CD4-positive, alpha-beta T cell treated with Interleukin-1 beta for 1 hour (primary cell): ENCODE data around the gene GAGE10.
"Not testable (repeated sequence)": the region's sequence is repeated elsewhere in the genome, so short reads cannot be mapped to it uniquely, and the experiment has no call there.

Experiments used
- DNase-seq, 2 donors: peaks; one replicate each; pipeline ENCODE4 v3.0.0-alpha.2; 2020 to 2022

Gene GAGE10

GRCh38 chrX:49276671-49277534, 26.5 kb upstream of the GAGE10 start:
- no peak for DNase-seq

DNA sequence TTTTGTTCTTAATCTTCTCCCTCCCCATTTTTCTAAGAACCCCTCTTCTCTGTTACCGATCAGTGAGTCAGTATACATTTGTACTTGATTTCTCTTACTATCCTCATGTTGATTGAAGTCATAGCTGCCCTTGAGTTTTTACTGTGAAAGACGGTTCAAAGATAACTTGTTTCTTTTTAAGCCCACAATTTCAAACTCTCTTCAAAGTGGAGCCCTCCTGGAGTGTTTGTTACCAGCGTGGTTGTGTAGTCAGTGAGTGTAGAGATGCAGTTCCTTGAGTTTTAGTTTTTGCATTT, 26.0 kb upstream of the GAGE10 start:
- DNase-seq = no peak

DNA sequence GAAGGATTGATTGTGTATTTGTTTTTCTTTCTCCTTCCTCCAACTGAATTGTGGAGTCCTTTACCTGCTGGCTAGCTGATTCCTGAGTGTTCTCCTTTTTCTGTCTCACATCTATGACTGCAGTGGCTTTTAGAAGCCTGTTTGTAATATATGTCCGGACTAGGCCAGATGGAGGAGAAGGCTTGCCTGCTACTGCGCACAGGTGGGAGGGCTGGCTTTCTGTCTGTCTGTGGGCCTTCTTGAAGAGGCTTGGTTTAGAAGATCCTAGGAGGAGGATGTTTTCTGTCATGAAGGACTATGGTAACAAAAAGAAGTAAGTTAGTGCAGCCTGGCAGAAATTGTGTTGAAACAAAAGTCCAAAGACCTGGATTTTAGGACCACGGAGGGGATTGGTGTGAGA, 25.4 kb upstream of the GAGE10 start:
- DNase-seq = no peak

DNA sequence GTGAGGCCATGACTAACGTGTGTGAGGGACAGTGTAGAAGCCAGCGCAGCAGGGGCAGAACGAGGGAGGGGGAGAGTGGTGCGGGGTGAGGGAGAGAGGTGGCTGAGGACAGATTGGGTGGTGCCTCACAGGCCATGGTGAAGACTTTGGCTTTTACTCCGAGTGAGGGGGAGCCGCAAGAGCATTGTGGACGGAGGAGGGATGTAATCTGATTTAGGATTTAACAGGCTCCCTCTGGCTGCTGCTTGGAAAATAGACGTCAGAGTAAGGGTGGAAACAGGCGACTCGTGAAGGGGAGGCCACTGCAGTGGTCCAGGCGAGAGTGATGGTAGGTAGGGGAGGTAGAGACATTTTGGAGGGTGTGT, 20.8 kb upstream of the GAGE10 start:
- DNase-seq = no peak

DNA sequence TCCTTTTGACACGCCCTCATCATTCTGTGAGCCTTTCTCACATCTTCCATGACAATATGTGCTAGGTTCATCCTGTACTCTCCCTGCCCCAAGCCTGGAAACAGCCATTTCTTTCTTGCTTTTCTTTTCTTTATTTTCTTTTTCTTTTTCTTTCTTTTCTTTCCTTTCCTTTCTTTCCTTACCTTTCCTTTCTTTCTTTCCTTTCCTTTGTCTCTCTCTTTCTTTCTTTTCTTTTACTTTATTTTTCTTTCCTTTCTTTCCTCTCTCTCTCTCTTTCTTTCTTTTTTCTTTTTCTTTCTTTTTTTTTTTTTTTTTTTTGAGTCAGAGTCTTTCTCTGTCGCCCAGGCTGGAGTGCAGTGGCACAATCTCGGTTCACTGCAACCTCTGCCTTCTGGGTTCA, 19.2 kb upstream of the GAGE10 start:
- DNase-seq = no peak

DNA sequence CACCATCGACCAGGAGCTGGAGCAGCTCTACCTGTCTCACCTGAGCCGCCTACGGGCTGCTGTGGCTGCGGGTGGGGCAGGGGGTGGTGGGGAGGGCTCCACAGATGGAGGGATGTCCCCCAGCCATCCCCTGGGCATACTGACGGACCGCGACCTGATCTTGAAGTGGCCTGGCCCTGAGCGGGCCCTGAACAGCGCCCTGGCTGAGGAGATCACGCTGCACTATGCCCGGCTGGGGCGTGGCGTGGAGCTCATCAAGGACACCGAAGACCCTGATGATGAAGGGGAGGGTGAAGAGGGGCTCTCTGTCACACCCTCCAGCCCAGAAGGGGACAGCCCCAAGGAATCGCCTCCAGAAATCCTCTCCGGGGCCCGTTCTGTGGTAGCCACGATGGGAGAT, 17.3 kb upstream of the GAGE10 start:
- DNase-seq = no peak

GRCh38 chrX:49286581-49286980, 16.9 kb upstream of the GAGE10 start:
- no peak for DNase-seq

GRCh38 chrX:49287665-49288064, 15.8 kb upstream of the GAGE10 start:
- no peak for DNase-seq

DNA sequence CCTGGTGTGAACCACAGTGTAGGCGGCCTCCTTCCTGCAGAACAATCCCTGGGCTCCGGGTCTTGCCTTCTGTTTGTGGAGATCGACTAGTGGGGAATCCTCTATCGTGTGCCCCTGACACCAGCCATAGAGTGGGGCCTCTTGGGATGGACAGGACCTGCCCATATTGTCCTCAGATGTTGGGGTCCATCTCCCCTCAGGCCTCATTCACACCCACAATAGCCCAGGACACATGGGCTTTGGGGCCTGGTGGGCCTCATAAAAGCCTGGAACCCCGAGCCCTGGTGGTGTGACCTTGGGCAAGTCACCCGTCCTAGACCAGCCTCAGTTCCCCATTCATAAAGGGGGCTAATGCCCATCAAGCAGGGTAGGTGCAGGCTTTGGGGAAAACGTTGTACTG, 13.2 kb upstream of the GAGE10 start:
- DNase-seq = no peak

DNA sequence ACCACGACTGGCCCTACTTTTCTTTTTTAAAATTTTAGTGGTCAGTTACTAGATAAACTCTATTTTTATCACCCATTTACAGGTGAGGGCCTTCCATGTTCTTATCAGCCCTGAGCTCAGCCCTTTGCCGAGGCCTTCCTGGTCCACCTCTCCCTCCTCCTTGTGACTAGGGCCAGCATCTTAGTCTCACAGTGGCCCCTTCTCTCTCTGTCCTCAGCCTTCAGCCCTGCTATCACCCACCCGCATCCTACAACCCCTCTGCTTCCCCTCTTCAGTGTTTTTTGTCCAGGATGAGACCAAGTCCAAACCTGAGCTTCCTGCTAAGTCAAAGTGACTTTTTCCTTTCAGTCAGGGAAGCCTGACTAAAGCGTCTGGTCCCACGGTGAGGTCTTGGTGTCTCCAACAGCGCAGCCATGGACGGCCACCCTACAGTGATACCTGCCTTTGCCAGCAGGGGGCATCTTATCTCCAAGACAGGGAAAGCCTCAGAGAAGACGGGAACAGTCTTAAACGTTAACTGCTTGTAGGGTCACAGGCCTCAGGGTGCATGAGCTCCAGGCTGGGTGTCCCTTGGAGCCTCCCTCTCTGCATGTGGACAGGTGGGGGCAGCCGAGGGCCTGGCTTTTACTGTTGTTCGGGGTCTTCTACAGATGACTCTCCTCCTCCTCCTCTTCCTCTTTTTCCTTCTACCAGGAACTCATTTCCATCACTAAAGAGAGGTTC, 11.7 kb upstream of the GAGE10 start:
- DNase-seq = peak; percentile 63 to 69

- no peak for DNase-seq
Observed at GRCh38 chrX:49292400-49293362, 10.8 kb upstream of the GAGE10 start.

GRCh38 chrX:49299293-49299692, 4.2 kb upstream of the GAGE10 start:
- not testable (repeated sequence) for DNase-seq

DNA sequence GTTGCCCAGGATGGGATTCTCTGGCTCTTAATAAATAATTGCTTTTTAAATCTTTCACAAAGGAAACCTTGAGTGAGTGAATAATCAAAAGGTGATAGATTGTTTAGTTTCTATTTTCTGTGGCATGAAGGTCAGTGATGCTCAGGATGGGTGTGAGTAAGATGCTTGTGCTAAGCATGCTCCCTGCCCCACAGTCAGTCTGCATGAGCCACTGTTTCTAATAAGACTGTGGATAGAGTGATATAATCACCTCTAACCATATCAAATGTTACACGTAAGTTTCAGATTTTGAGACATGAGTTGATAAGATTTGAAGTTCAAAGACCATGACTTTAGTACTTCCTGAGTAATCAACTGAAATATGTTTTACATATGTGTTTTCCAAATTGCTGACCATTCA, 2.7 kb upstream of the GAGE10 start:
- DNase-seq = no peak

- DNase-seq = not testable (repeated sequence)
Observed at GRCh38 chrX:49307775-49308174, 4.3 kb downstream of the GAGE10 start.

DNA sequence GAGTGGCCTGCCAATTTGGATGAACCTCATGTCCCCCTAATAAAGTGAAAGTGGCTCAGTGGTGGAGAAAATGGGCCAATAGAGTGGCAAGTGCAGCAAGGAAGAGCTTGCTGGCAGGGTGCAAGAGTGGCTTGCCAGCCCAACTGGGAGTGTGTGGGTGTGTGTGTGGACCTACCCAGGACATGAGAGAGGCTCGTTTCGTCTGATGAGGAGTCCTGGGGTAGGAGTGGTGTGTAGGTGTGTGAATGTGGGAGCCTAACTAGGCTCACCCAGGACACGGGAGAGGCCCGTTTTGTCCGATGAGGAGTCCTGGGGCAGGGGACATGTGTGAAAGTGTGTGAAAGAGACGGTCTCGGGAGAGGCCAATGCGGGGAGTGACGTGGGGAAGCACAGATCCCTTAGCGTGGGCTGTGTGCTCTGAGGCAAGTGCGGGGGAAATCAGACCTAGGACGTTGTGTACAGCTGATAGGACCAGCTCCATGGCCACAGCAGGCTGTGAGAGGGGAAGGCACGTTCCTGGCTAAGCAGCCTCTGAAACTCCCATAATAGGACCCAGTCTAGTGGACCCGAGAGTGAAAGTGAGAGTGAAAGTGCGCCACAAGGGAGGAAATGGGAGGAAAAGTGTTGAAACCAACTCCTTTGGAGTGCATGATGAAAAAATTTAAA, 5.3 kb downstream of the GAGE10 start:
- peak in 1 of 2 donors; percentile 35 for DNase-seq

DNA sequence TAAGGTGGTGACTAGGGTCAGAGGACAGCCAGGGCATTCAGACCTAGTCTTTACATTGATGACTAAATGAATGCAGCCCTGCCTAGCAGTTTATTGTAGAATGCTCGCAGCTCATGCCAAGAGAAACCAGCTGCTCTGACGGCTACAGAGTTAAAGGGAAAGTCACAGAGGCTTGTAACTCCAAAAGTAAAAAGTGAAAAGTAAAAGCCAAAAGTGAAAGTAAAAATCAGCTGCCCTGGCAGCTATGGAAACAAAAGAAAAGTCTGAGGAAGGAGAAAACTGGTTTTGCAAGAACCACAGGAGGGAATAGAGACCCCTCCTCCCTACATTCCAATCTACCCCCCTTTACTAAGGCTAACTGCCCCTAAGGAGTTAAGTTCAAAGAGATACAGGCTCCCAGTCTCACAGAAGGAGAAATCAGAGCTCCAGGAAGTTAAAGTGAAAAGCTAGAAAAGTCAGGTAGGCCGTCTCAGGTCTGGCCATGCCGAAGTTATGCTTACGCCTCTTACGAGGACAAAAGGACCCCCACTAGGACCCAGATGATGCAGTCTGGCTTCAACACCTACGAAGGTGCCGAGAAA, 6.0 kb downstream of the GAGE10 start:
- DNase-seq = peak in 1 of 2 donors; percentile 22

DNA sequence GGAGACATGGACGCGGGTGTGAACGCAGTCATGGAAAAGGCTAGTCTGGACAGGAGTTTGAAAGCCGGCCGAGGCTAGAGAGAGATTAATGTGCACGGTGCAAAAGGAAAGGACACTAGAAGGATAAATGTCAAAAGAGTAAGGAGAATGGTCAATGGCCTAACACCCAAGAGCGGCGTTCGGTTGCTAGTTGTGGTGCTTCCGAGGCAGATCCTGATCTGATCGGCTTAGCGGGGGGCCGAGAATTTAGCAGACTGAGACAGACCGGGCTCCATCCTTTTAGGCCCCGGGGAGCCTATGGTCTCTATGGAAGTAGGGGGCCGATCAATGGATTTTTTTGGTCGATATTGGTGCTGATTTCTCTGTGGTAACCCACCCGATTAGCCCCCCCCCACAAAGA, 6.9 kb downstream of the GAGE10 start:
- no peak for DNase-seq

GRCh38 chrX:49312176-49312575, 8.7 kb downstream of the GAGE10 start:
- no peak for DNase-seq

DNA sequence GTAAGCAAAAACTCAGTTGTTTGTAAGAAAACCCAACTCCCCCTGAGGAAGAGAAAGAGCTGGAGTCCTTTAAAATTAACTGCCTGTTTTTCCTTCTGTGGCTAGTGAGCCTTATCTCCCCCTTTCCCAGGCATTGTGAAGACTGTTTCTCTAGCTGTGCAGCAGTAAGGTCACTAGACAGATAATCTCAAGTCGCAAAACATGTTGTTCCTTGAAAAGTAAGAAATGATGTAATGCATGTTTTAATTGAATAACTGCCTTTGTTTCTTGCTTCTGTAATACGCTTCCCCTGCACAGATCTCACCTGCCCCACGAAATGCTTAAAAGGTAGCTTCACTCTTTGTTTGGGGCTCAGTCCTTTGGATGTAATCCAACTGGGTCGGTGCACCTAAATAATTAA, 12.6 kb downstream of the GAGE10 start:
- DNase-seq = no peak

GRCh38 chrX:49321737-49322136, 18.3 kb downstream of the GAGE10 start, which contains the start of gene GAGE12J:
TSS of gene GAGE12J (plus strand) at chrX:49322037. CDS start at chrX:49323194, 1,157 bp downstream.
- not testable (repeated sequence) for DNase-seq

GRCh38 chrX:49322266-49322665, 18.8 kb downstream of the GAGE10 start:
- DNase-seq = not testable (repeated sequence)

GRCh38 chrX:49323735-49324134, 20.3 kb downstream of the GAGE10 start:
- not testable (repeated sequence) for DNase-seq
